ENCODE measurements around the gene ADAMTS4. TPM values are rescaled to one million over a fixed set of nuclear protein-coding genes. Genes with fewer than 3 reads are reported as not detected.

ADAMTS4 gene
- total and polyA plus RNA-seq, 9 of the 15 experiments (the other 6 are each of a cell fraction or from before 2014, with no cell fraction given) = 0.07 to 3.7 (median 0.41) TPM

GRCh38 chr1:161177112-161177935 is 21.5 kb downstream of the ADAMTS4 start, which contains the start of gene B4GALT3 (continued):
- TF ChIP-seq KLF6 (CRISPR knock-in tag; IDR thresholded peaks at IDR 0.05; ENCODE audit: borderline replicate concordance) (no peak), SRF (CRISPR knock-in tag; IDR thresholded peaks at IDR 0.05) (peak in 1 of 2 experiments; percentile 69; a peak in 1 of 4 replicates), JUN (IDR thresholded peaks at IDR 0.05; ENCODE audit: borderline replicate concordance, low read depth, low read length) (0 out of 2 replicates have a peak, but pooled peaks have one; percentile 5), JUN (CRISPR knock-in tag; IDR thresholded peaks at IDR 0.05; ENCODE audit: borderline replicate concordance) (no peak), PBX2 (CRISPR knock-in tag; IDR thresholded peaks at IDR 0.05; ENCODE audit: low read depth) (no peak), PBX2 (tag; conservative IDR thresholded peaks at IDR 0.05; ENCODE audit: low read depth) (no peak), NFIX (CRISPR knock-in tag; IDR thresholded peaks at IDR 0.05; ENCODE audit: low read depth) (no peak), RBM15 (IDR thresholded peaks at IDR 0.05; ENCODE audit: insufficient read depth, low read length) (no peak), GTF3C2 (IDR thresholded peaks at IDR 0.05; ENCODE audit: borderline replicate concordance, extremely low read depth, insufficient read length) (no peak), POLR3A (IDR thresholded peaks at IDR 0.05; ENCODE audit: borderline replicate concordance, extremely low read depth, insufficient read depth, insufficient read length) (no peak), KAT8 (IDR thresholded peaks at IDR 0.05; ENCODE audit: low read depth) (no peak), HNRNPUL1 (IDR thresholded peaks at IDR 0.05; ENCODE audit: low read length) (no peak), SMC3 (conservative IDR thresholded peaks at IDR 0.05; ENCODE audit: insufficient read depth, low read depth, low read length) (peak; percentile 57), KDM2B (CRISPR knock-in tag; IDR thresholded peaks at IDR 0.05) (peak; percentile 84; the same call in 1 of the 2 replicates), HMGN3 (IDR thresholded peaks at IDR 0.05; ENCODE audit: borderline replicate concordance, extremely low read depth, insufficient read length, low read depth, low read length) (peak; percentile 72), MEIS2 (IDR thresholded peaks at IDR 0.05; ENCODE audit: partially characterized antibody) (no peak)
- TF ChIP-seq, protein P1, sequence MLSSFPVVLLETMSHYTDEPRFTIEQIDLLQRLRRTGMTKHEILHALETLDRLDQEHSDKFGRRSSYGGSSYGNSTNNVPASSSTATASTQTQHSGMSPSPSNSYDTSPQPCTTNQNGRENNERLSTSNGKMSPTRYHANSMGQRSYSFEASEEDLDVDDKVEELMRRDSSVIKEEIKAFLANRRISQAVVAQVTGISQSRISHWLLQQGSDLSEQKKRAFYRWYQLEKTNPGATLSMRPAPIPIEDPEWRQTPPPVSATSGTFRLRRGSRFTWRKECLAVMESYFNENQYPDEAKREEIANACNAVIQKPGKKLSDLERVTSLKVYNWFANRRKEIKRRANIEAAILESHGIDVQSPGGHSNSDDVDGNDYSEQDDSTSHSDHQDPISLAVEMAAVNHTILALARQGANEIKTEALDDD (IDR thresholded peaks at IDR 0.05) = peak; percentile 90
- TF ChIP-seq, protein P2, sequence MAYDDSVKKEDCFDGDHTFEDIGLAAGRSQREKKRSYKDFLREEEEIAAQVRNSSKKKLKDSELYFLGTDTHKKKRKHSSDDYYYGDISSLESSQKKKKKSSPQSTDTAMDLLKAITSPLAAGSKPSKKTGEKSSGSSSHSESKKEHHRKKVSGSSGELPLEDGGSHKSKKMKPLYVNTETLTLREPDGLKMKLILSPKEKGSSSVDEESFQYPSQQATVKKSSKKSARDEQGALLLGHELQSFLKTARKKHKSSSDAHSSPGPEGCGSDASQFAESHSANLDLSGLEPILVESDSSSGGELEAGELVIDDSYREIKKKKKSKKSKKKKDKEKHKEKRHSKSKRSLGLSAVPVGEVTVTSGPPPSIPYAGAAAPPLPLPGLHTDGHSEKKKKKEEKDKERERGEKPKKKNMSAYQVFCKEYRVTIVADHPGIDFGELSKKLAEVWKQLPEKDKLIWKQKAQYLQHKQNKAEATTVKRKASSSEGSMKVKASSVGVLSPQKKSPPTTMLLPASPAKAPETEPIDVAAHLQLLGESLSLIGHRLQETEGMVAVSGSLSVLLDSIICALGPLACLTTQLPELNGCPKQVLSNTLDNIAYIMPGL (CRISPR knock-in tag; IDR thresholded peaks at IDR 0.05) = no peak
